ENCODE measurements around the gene PADI3. TPM values are rescaled to one million over a fixed set of nuclear protein-coding genes. Genes with fewer than 3 reads are reported as not detected.

The PADI3 gene
- total and polyA plus RNA-seq, 10 donors: not detected

DNA sequence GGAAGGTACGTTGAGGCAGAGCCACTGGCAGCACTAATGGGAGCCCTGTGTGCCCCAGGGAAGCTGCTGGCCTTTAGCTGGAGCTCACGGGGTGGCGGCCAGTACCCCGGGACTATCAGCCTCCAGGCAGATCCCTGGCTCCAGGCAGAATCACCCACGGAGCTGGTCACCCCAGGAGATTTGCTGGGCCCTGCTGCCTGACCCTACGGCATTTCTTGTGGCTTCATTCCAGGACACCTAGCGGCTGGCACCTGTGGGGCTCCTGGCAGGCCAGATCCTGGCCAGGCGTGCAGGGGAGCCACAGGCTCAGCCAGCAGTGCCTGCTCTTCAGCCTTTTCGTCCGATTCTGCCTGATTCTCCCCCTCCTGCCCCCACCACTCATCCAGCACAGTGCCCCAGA lies 36.9 kb upstream of the PADI3 start:
- H3K36me3 ChIP-seq: no peaks in the 10 kb centered on the region
- no peaks in the 10 kb centered on the region for H3K9me3 ChIP-seq
- peak overlapping the region in 1 of 8 donors; percentile 17 for H3K27ac ChIP-seq
- no peak overlapping the region for H3K4me3 ChIP-seq
- intact Hi-C loops (cut with DNase I; ENCODE audit: low total_unique reads): no loop called here
- TF ChIP-seq, protein P1, sequence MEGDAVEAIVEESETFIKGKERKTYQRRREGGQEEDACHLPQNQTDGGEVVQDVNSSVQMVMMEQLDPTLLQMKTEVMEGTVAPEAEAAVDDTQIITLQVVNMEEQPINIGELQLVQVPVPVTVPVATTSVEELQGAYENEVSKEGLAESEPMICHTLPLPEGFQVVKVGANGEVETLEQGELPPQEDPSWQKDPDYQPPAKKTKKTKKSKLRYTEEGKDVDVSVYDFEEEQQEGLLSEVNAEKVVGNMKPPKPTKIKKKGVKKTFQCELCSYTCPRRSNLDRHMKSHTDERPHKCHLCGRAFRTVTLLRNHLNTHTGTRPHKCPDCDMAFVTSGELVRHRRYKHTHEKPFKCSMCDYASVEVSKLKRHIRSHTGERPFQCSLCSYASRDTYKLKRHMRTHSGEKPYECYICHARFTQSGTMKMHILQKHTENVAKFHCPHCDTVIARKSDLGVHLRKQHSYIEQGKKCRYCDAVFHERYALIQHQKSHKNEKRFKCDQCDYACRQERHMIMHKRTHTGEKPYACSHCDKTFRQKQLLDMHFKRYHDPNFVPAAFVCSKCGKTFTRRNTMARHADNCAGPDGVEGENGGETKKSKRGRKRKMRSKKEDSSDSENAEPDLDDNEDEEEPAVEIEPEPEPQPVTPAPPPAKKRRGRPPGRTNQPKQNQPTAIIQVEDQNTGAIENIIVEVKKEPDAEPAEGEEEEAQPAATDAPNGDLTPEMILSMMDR (IDR thresholded peaks at IDR 0.05 in 8 of 11, conservative IDR thresholded peaks at IDR 0.05 in 3 of 11): no peak
- TF ChIP-seq POLR2AphosphoS5 (IDR thresholded peaks at IDR 0.05) (no peak), POLR2A (IDR thresholded peaks at IDR 0.05) (no peak)
- 72 to 77% (median 73%) methylated on average over 7 to 10 of the region's 10 CpGs for WGBS, 5 donors
- peaks cover 12 to 56% (median 36%) of the 10 kb centered on the region in 6 donors for H3K4me1 ChIP-seq
- DNase-seq: no peak
- peaks cover 0 to 50% (median 0%) of the 10 kb centered on the region in 7 donors for H3K27me3 ChIP-seq (replicated peaks in 1 of 7)

DNA sequence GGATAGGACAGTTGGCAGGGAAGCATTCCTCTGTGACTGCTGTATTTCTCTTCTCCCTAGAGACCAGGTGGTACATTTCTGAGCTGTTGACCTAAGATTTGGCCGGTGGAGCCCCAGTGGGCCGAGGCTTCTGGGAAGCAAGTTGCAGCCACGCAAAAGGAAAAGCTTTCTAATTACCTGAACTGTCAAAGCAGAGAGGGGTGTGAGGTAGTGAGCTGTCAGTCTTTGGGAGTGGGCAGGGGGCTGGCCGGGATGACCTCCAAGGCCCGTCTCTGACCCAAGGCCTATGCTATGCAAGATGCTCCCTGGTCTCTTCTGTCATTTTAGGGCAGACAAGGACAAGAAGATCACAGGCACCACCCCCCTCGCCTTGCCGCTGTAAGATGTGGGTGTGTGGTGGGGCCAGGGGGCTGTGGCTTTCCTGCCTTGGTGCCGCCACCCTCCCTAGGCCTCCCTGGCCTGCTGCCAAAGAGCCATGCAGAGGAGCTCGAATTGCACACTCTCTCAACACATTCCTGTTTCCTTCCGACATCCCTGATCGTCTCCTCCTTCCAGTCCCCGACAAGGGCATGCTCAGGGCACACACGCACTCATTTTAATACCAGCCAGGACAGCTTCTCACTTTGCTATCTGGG lies 36.3 kb upstream of the PADI3 start:
- no peaks in the 10 kb centered on the region for H3K9me3 ChIP-seq
- peak overlapping the region in 1 of 8 donors; percentile 17 for H3K27ac ChIP-seq
- 7 to 14% (median 9%) methylated on average over 13 of the region's 13 CpGs for WGBS, 5 donors
- H3K4me1 ChIP-seq: peaks cover 6 to 50% (median 30%) of the 10 kb centered on the region in 6 donors
- DNase-seq: peak; percentile 85
- peaks cover 0 to 50% (median 0%) of the 10 kb centered on the region in 7 donors for H3K27me3 ChIP-seq (replicated peaks in 1 of 7)
- H3K4me3 ChIP-seq: no peak overlapping the region
- no peaks in the 10 kb centered on the region for H3K36me3 ChIP-seq
- TF ChIP-seq POLR2AphosphoS5 (IDR thresholded peaks at IDR 0.05): peak; percentile 39 to 68 (median 52)
- TF ChIP-seq, protein P1 (IDR thresholded peaks at IDR 0.05 in 8 of 11, conservative IDR thresholded peaks at IDR 0.05 in 3 of 11): no peak
- intact Hi-C loops (cut with DNase I; ENCODE audit: low total_unique reads): no loop called here

DNA sequence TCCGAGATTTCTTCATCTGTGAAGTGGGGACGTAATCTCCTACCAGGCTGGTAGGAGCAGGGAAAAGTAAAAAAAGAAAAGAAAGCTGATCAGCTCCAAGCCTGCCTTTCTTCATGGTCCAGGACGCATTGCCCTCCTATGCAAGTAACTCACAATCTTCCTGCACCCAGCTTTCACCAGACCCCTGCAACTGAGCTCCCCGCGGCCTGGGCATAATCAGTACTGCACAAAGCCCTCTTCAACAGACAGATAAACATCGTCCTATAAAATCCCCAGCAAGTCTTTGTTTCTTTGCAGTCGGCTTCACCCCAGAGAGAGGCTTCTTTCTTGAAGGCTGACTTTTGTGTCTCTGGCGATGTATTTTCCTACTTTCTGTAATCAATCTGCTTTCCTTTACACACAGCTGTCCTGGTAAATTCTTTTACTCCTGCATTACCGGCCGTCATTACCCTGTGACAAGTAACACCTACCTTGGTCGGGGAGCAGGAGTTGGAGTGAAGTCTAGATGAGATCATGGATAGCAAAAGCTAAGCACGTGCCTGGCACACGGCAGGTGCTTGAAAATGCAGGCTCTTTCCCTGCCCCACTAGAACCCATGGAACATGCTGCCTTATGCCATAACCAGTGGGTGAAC lies 35.6 kb upstream of the PADI3 start:
- DNase-seq: no peak
- Histone ChIP-seq H3K27me3 (replicated peaks in 1 of 7) (peaks cover 0 to 50% (median 0%) of the 10 kb centered on the region in 7 donors), H3K27ac (no peak overlapping the region), H3K4me3 (no peak overlapping the region), H3K9me3 (no peaks in the 10 kb centered on the region), H3K4me1 (peaks cover 4 to 43% (median 24%) of the 10 kb centered on the region in 6 donors), H3K36me3 (no peaks in the 10 kb centered on the region)
- WGBS, 5 donors: 51 to 67% (median 59%) methylated on average over 13 of the region's 13 CpGs
- intact Hi-C loops (cut with DNase I; ENCODE audit: low total_unique reads): no loop called here
- no peak for TF ChIP-seq POLR2A (IDR thresholded peaks at IDR 0.05)
- TF ChIP-seq, protein P1 (IDR thresholded peaks at IDR 0.05 in 8 of 11, conservative IDR thresholded peaks at IDR 0.05 in 3 of 11): no peak
- TF ChIP-seq POLR2AphosphoS5 (IDR thresholded peaks at IDR 0.05): no peak

DNA sequence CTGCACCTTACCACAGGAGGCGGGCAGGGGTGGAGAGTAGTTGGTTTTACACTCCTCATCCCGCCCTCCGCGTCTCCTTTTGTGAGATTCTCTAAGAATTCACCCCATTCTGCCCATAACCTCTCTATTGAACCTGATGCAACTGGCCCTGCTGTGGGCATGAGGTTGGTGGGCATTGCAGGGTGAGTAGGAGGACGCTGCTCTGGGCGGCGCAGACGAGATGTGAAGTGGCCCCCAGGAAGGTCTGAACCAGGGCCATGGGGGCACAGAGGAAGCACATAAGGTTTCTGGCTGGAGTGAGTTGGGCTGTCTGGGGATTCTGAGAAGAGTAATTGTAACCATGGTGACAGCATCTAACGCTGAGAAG lies 35.1 kb upstream of the PADI3 start:
- peaks cover 4 to 38% (median 23%) of the 10 kb centered on the region in 6 donors for H3K4me1 ChIP-seq
- H3K36me3 ChIP-seq: no peaks in the 10 kb centered on the region
- no peak overlapping the region for H3K4me3 ChIP-seq
- WGBS, 5 donors: 74 to 88% (median 86%) methylated on average over 9 of the region's 9 CpGs
- H3K27me3 ChIP-seq (replicated peaks in 1 of 7): peaks cover 0 to 50% (median 0%) of the 10 kb centered on the region in 7 donors
- no peak overlapping the region for H3K27ac ChIP-seq
- intact Hi-C loops (cut with DNase I; ENCODE audit: low total_unique reads): no loop called here
- DNase-seq: no peak
- TF ChIP-seq, protein P1 (IDR thresholded peaks at IDR 0.05 in 8 of 11, conservative IDR thresholded peaks at IDR 0.05 in 3 of 11): no peak
- TF ChIP-seq POLR2AphosphoS5 (IDR thresholded peaks at IDR 0.05) (no peak), POLR2A (IDR thresholded peaks at IDR 0.05) (no peak)
- no peaks in the 10 kb centered on the region for H3K9me3 ChIP-seq

All from spleen (tissue), 11 donors.